Measurements from ENCODE around the gene ADH4. TPM values are rescaled to one million over a fixed set of nuclear protein-coding genes. Genes with fewer than 3 reads are reported as not detected.
A peak's percentile ranks its signal among the peaks of the same experiment; 100 is the strongest.
"Not testable (repeated sequence)": the region's sequence is repeated elsewhere in the genome, so short reads cannot be mapped to it uniquely, and the experiment has no call there.

Gene ADH4
- total RNA-seq, result 0.96 TPM

DNA sequence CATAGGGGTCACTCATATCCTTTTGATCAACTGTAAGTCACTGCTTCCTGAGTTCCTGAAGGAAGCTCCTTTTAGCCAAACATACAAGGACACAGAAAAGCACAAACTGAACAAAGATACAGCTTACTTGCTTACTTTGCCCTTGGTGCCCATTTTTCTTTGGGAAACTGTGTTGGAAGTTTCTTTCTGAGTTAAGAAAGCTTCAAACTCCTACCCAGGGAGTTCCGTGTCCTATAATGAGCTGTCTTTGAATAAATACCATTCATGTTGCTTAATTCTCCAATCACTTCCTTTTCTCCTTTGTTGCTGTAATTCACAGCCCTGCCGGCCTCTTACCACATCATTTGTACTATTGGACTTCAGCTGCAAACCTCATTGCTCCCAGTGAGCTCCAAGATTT, at the start of gene ADH4:
TSS of gene ADH4 (minus strand) at position 228 of the 400 bp plus-strand sequence. CDS start at position 153, 75 bp downstream.
- H3K27me3 ChIP-seq, result no peaks in the 10 kb centered on the region
- peaks cover 0 to 2% of the 10 kb centered on the region in 2 donors for H3K4me1 ChIP-seq
- TF ChIP-seq, protein P1, sequence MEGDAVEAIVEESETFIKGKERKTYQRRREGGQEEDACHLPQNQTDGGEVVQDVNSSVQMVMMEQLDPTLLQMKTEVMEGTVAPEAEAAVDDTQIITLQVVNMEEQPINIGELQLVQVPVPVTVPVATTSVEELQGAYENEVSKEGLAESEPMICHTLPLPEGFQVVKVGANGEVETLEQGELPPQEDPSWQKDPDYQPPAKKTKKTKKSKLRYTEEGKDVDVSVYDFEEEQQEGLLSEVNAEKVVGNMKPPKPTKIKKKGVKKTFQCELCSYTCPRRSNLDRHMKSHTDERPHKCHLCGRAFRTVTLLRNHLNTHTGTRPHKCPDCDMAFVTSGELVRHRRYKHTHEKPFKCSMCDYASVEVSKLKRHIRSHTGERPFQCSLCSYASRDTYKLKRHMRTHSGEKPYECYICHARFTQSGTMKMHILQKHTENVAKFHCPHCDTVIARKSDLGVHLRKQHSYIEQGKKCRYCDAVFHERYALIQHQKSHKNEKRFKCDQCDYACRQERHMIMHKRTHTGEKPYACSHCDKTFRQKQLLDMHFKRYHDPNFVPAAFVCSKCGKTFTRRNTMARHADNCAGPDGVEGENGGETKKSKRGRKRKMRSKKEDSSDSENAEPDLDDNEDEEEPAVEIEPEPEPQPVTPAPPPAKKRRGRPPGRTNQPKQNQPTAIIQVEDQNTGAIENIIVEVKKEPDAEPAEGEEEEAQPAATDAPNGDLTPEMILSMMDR (IDR thresholded peaks at IDR 0.05), result no peak
- intact Hi-C loops (cut with DNase I), result loop anchor here (5.0 kb wide), 1 partner anchor 948 kb away; no protein-coding TSS in a partner anchor
- DNase-seq (ENCODE audit: low spot score in 2 of 2), result no peak
- peak within 1 kb of the TSS; percentile 27 to 35 for H3K27ac ChIP-seq
- no peaks in the 10 kb centered on the region for H3K36me3 ChIP-seq
- no peaks in the 10 kb centered on the region for H3K9me3 ChIP-seq
- H3K4me3 ChIP-seq, result no peak within 1 kb of the TSS

DNA sequence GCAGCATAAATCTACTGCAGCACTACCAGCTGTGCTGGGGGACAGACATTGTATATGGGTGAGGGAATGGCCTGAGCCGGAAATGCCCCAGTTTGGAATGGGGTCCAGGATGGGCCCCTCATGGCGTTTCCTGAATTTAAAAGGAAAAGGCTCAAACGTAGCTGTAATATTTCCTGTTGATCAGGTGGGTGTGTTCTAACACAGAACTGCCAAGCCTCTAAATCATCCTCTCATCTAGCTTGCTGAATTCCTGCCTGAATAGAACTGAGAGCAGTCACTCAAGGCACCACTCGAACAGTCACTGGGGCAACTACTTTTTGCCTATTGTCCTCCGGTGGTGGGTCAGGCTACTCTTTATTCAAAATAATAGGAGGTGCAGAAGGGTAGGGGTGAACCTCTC, 46.2 kb upstream of the ADH4 start:
- H3K9me3 ChIP-seq, result no peaks in the 10 kb centered on the region
- no peak for DNase-seq (ENCODE audit: low spot score in 2 of 2)
- no peak overlapping the region for H3K4me3 ChIP-seq
- H3K36me3 ChIP-seq, result no peaks in the 10 kb centered on the region
- no peaks in the 10 kb centered on the region for H3K27me3 ChIP-seq
- intact Hi-C loops (cut with DNase I), result no loop called here
- no peak overlapping the region for H3K27ac ChIP-seq
- no peaks in the 10 kb centered on the region for H3K4me1 ChIP-seq
- TF ChIP-seq, protein P1 (IDR thresholded peaks at IDR 0.05), result no peak

DNA sequence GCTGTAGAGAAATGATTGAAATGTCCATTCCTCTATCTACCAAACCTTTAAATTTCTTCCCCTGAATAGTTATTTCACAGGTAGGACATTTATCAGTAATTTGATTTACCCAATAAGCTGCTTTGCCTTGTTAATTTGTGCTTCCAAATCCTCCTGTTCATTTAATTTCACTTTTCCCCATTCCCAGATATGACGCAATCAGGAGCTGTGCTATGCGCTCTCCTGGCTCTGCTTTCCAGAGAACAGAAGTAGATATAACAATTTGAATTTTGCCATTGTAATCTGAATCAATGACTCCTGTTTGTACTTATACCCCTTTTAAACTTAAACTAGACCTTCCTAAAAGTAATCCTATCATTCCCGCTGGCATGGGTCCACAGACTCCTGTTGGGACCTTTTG, 45.8 kb upstream of the ADH4 start:
- H3K9me3 ChIP-seq; H3K27me3 ChIP-seq; H3K36me3 ChIP-seq; DNase-seq (ENCODE audit: low spot score in 2 of 2); intact Hi-C loops (cut with DNase I); H3K27ac ChIP-seq; H3K4me1 ChIP-seq; H3K4me3 ChIP-seq: not testable (repeated sequence)

DNA sequence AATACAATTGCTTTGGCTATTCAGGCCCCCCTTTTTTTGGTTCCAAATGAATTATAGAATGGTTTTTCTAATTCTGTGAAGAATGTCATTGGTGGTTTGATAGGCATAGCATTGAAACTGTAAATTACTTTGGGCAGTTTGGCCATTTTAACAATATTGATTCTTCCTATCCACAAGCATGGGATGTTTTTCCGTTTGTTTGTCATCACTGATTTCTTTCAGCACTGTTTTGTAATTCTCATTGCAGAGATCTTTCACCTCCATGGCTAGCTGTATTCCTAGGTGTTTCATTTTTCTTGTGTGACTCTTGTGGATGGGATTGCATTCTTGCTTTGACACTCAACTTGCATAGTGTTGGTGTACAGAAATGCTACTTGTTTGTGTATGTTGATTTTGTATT, 41.9 kb upstream of the ADH4 start:
- DNase-seq (ENCODE audit: low spot score in 2 of 2), result no peak
- Histone ChIP-seq H3K9me3 (no peaks in the 10 kb centered on the region), H3K27me3 (no peaks in the 10 kb centered on the region), H3K4me1 (no peaks in the 10 kb centered on the region), H3K36me3 (no peaks in the 10 kb centered on the region), H3K27ac (no peak overlapping the region), H3K4me3 (no peak overlapping the region)
- intact Hi-C loops (cut with DNase I), result no loop called here
- TF ChIP-seq, protein P1 (IDR thresholded peaks at IDR 0.05), result no peak

DNA sequence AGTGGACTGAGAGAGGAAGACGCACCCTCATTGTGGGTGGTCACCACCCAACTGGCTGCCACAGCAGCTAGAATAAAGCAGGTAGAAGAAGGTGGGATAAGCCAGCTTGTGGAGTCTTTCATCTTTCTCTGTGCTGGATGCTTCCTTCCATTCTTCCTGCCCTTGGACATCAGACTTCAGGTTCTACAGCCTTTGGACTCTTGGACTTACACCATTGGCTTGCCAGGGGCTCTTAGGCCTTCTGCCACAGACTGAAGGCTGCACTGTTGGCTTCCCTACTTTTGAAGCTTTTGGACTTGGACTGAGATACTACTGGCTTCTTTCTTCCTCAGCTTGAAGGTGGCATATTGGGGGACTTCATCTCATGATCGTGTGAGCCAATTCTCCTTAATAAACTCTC, 41.5 kb upstream of the ADH4 start:
- no peaks in the 10 kb centered on the region for H3K27me3 ChIP-seq
- DNase-seq (ENCODE audit: low spot score in 2 of 2), result no peak
- H3K9me3 ChIP-seq, result no peaks in the 10 kb centered on the region
- no peaks in the 10 kb centered on the region for H3K4me1 ChIP-seq
- no peak overlapping the region for H3K27ac ChIP-seq
- H3K4me3 ChIP-seq, result no peak overlapping the region
- no peaks in the 10 kb centered on the region for H3K36me3 ChIP-seq
- TF ChIP-seq, protein P1 (IDR thresholded peaks at IDR 0.05), result no peak
- intact Hi-C loops (cut with DNase I), result no loop called here

DNA sequence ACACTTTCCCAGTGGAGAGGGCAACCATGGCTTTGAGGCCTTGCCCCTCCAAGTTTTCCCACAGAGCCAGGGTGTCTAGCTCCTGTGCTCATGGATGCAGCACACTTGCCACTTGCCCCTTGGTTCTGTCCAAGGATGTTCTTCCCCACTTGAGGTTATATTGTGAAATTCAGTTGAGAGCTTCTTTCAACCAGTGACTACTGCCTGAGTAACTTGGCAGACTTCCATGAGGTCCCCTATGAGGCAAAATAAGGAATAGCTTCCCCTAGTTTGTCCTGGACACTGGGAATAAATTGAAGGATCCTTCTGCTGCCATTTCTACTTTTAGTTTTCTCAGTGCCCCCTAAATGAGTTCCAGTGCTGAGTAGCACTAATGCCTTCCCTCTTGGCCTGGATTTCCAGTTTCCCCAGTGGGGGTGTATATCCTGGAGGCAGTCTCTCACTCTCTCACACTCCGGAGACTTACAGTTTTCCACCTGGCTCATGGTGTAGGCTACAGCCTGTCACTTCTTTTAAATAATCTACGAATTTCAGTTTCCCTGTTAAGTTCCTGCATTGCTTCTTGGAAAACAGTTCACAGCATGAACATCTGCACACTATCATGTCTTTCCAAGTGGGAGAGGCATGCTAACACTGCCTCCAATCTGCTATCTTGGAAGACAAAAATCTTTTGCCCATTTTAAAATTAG, 36.4 kb upstream of the ADH4 start:
- no peak for DNase-seq (ENCODE audit: low spot score in 2 of 2)
- peaks cover 6 to 12% of the 10 kb centered on the region in 2 donors for H3K9me3 ChIP-seq
- no peak overlapping the region for H3K4me3 ChIP-seq
- intact Hi-C loops (cut with DNase I), result no loop called here
- H3K4me1 ChIP-seq, result no peaks in the 10 kb centered on the region
- H3K36me3 ChIP-seq, result peaks cover 0 to 11% of the 10 kb centered on the region in 2 donors
- TF ChIP-seq, protein P1 (IDR thresholded peaks at IDR 0.05), result no peak
- H3K27me3 ChIP-seq, result no peaks in the 10 kb centered on the region
- H3K27ac ChIP-seq, result no peak overlapping the region
